Measurements from ENCODE around the gene TM7SF3. TPM values are rescaled to one million over a fixed set of nuclear protein-coding genes. Genes with fewer than 3 reads are reported as not detected.
"Not testable (repeated sequence)": the region's sequence is repeated elsewhere in the genome, so short reads cannot be mapped to it uniquely, and the experiment has no call there.

Gene TM7SF3
- total RNA-seq, 1 donor from 2014 or later, result 67.8 TPM

DNA sequence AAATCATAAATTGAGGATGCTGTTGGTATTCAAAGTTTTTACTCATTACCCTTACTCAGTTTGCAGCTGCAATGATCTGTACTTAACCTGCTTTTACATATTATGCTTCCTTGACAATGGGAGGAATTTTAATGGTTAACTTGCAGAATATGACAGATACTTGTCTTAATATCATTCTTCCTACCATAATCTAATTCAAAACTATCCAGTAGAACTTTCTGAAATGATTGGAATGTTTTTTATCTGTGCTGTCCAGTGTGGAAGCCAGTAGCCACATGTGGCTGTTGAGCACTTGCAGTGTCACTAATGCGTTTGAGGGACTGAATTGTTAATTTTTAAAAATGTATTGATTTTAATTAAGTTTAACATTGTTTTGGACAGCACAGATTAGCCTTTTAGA is 52.4 kb downstream of the TM7SF3 start:
- H3K27ac Mint-ChIP-seq, result no peak overlapping the region
- TF ChIP-seq, protein P1, sequence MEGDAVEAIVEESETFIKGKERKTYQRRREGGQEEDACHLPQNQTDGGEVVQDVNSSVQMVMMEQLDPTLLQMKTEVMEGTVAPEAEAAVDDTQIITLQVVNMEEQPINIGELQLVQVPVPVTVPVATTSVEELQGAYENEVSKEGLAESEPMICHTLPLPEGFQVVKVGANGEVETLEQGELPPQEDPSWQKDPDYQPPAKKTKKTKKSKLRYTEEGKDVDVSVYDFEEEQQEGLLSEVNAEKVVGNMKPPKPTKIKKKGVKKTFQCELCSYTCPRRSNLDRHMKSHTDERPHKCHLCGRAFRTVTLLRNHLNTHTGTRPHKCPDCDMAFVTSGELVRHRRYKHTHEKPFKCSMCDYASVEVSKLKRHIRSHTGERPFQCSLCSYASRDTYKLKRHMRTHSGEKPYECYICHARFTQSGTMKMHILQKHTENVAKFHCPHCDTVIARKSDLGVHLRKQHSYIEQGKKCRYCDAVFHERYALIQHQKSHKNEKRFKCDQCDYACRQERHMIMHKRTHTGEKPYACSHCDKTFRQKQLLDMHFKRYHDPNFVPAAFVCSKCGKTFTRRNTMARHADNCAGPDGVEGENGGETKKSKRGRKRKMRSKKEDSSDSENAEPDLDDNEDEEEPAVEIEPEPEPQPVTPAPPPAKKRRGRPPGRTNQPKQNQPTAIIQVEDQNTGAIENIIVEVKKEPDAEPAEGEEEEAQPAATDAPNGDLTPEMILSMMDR (IDR thresholded peaks at IDR 0.05; ENCODE audit: unreplicated experiment), result no peak
- peaks cover 26% of the 10 kb centered on the region for H3K36me3 Mint-ChIP-seq
- no peaks in the 10 kb centered on the region for H3K27me3 Mint-ChIP-seq (ENCODE audit: low read depth)
- no peak overlapping the region for H3K4me3 Mint-ChIP-seq
- H3K4me1 Mint-ChIP-seq, result no peaks in the 10 kb centered on the region
- no peak for DNase-seq (ENCODE audit: low spot score in 2 of 2, unreplicated experiment in 2 of 2)
- H3K9me3 Mint-ChIP-seq, result no peaks in the 10 kb centered on the region

DNA sequence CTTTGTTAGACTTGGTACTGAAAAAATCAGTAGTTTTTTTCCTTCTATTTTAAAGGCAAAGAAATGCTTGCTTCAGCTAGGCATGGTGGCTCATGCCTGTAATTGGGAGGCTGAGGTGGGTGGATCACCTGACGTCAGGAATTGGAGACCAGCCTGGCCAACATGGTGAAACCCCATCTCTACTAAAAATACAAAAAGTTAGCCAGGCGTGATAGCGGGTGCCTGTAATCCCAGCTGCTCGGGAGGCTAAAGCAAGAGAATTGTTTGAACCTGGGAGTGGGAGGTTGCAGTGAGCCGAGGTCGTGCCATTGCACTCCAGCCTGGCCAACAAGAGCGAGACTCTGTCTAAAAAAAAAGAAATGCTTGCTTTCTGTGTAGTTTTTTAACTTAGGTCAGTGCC is 52.8 kb downstream of the TM7SF3 start:
- H3K4me1 Mint-ChIP-seq; H3K4me3 Mint-ChIP-seq; H3K9me3 Mint-ChIP-seq; DNase-seq (ENCODE audit: low spot score in 2 of 2, unreplicated experiment in 2 of 2); H3K27me3 Mint-ChIP-seq (ENCODE audit: low read depth); H3K27ac Mint-ChIP-seq: not testable (repeated sequence)
- peaks cover 28% of the 10 kb centered on the region for H3K36me3 Mint-ChIP-seq

DNA sequence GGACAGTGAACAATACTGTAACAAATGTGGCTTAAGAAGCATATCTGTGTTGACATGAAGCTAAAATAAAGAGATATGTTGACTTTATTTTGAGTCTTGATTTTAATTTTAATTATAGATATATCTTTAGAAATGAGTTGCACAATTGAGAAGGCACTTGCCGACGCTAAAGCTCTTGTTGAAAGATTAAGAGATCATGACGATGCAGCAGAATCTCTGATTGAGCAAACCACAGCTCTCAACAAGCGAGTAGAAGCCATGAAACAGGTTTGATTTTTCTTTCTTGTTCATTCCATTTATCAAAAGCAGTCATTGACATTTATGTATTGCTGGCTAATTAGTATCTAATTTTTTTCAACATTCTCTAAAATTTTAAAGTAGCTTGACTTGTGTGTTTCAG is 60.2 kb downstream of the TM7SF3 start:
- Mint-ChIP-seq H3K27me3 (ENCODE audit: low read depth) (no peaks in the 10 kb centered on the region), H3K27ac (no peak overlapping the region), H3K9me3 (no peaks in the 10 kb centered on the region), H3K4me1 (no peaks in the 10 kb centered on the region), H3K4me3 (no peak overlapping the region), H3K36me3 (peaks cover 27% of the 10 kb centered on the region)
- TF ChIP-seq, protein P1 (IDR thresholded peaks at IDR 0.05; ENCODE audit: unreplicated experiment), result no peak
- no peak for DNase-seq (ENCODE audit: low spot score in 2 of 2, unreplicated experiment in 2 of 2)

DNA sequence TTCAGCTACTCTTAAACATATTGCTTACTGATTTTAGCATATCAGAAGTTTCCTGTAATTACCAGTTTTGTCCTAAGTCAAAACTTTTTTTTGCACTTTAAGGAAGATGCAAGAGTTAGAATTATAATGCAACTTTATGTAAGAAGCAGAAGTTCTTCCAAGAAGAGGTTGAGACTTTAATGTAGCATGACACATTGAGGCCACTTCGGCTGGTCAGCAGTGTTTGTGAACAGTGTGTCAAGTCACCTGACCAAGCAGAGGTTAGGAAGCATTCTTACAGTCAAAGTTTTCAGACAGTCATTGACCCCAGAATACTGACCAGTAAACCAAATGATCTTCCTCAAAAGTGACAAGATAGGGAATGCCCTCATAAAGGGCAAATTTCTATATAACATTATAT is 60.7 kb downstream of the TM7SF3 start:
- no peak for DNase-seq (ENCODE audit: low spot score in 2 of 2, unreplicated experiment in 2 of 2)
- no peak overlapping the region for H3K4me3 Mint-ChIP-seq
- peaks cover 27% of the 10 kb centered on the region for H3K36me3 Mint-ChIP-seq
- H3K27me3 Mint-ChIP-seq (ENCODE audit: low read depth), result no peaks in the 10 kb centered on the region
- no peak overlapping the region for H3K27ac Mint-ChIP-seq
- no peaks in the 10 kb centered on the region for H3K4me1 Mint-ChIP-seq
- peaks cover 2% of the 10 kb centered on the region for H3K9me3 Mint-ChIP-seq
- TF ChIP-seq, protein P1 (IDR thresholded peaks at IDR 0.05; ENCODE audit: unreplicated experiment), result no peak

DNA sequence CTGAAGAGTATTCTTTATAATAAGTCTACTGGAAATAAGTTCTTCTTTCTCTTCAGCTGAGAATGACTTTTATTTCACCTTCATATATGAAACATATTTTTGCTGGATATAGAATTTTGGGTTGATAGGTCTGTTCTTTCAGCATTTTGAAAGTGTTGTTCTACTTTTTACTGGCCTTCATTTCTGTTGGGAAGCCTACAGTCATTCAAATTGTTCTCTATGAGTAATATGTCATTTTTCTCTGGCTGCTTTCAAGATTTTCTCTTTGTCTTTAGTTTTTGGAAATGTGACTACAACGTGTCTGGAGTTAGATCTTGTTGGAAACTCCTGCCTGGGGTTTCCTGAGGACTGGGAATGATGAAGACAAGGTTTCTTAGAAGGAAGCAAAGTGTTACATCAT is 65.9 kb downstream of the TM7SF3 start:
- H3K27ac Mint-ChIP-seq, result no peak overlapping the region
- no peaks in the 10 kb centered on the region for H3K4me1 Mint-ChIP-seq
- TF ChIP-seq, protein P1 (IDR thresholded peaks at IDR 0.05; ENCODE audit: unreplicated experiment), result no peak

DNA sequence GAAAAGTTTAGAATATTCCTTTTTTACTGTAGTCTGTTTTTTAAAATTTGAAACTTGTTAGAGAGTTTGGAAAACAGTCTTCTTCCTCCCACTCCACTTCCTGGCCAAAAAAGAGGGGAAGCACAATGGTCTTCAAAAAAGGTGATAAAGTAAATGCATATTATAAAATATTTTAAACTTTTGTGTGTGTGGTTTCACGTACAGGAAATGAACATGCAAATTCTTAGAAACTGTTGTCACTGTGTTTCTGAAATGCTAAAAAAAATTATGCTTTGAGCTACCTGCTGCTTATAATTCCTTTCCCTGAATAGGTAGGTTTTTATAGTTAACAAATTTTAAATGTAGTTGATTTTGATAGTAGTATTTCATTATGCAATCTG is 73.0 kb downstream of the TM7SF3 start:
- Mint-ChIP-seq H3K9me3 (peaks cover 11% of the 10 kb centered on the region), H3K27ac (no peak overlapping the region), H3K27me3 (ENCODE audit: low read depth) (no peaks in the 10 kb centered on the region), H3K4me1 (peaks cover 21% of the 10 kb centered on the region), H3K4me3 (no peak overlapping the region), H3K36me3 (peaks cover 18% of the 10 kb centered on the region)
- TF ChIP-seq, protein P1 (IDR thresholded peaks at IDR 0.05; ENCODE audit: unreplicated experiment), result no peak
- DNase-seq (ENCODE audit: low spot score in 2 of 2, unreplicated experiment in 2 of 2), result no peak

More for the DNA sequence above, 65.9 kb downstream of the TM7SF3 start:
- no peak overlapping the region for H3K4me3 Mint-ChIP-seq
- H3K9me3 Mint-ChIP-seq, result peaks cover 30% of the 10 kb centered on the region
- DNase-seq (ENCODE audit: low spot score in 2 of 2, unreplicated experiment in 2 of 2), result no peak
- no peaks in the 10 kb centered on the region for H3K27me3 Mint-ChIP-seq (ENCODE audit: low read depth)
- peaks cover 47% of the 10 kb centered on the region for H3K36me3 Mint-ChIP-seq
